NCI-H2029 (cell line): Measurements from ENCODE around the gene CACNG4.
A peak's percentile ranks its signal among the peaks of the same experiment; 100 is the strongest.

Source experiments
- DNase-seq: peaks from one replicate; lab custom pipeline; 2025; lab: John Stamatoyannopoulos, UW

CACNG4 gene

GRCh38 chr17:67066717-67067116, 102.2 kb downstream of the CACNG4 start:
- no peak for DNase-seq

- no peak for DNase-seq
Measured at GRCh38 chr17:67067571-67068482, 103.3 kb downstream of the CACNG4 start.

DNA sequence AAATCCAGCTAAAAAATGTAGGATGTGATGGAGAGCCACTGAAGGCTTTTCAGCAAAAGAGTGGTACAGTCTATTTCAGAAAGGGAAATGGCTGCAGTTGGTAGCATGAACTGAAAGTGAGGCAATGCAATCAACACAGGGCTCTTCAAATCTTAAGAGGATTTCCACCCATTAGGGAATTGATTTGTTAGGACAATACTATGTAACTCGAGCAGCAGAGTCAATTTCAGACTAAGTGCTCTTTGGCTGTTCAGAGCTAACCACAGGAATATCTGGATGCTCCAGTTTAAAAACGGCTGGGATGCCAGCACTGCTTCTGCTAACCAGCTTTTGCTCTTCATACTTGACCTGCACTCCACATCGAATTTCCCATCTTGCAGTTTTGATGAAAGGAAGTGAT, 104.5 kb downstream of the CACNG4 start:
- DNase-seq = peak; percentile 78

DNA sequence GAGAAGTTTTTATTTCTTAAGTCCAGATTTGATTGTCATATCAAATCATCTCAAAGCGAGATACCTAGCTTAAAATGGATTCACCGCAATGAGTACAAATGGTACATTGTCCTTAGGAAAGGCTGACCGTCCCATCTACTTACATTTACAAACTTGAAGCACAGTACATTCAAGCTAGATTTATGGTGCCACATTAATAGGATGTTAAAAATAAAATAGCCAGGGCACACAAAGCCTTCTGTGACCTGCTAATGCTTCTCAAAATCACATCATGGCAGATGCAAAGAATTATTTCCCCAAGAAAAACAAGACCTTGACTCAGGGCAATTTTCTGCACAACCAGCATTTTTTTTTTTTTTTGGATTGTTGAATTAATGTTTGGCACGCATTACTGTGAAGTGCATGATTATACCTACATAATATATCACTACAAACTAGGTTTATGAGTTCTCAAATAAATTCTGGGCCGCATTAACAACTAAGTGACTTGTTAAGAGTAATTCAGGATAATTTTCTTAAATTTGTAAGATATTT, 105.2 kb downstream of the CACNG4 start:
- DNase-seq = no peak

DNA sequence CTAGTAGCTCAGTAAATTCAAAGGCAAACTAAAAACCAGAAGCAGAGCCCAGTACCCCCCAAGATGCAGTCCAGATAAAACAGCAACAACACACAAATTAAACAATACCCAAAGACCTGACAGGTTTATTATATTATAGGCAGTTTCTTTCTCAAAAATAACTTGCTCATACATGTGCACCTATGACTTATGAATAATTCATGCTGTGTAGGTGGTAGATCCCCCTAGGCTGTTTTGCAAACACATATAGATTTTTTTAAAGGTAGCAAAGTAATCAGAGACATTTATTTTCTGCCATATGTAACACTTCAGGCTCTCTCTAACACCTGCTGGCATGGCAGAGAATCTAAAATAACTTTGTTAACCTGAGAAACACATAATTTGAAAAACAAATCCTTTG, 107.1 kb downstream of the CACNG4 start:
- DNase-seq = no peak

- no peak for DNase-seq
Measured at GRCh38 chr17:67072885-67073284, 108.4 kb downstream of the CACNG4 start.

DNA sequence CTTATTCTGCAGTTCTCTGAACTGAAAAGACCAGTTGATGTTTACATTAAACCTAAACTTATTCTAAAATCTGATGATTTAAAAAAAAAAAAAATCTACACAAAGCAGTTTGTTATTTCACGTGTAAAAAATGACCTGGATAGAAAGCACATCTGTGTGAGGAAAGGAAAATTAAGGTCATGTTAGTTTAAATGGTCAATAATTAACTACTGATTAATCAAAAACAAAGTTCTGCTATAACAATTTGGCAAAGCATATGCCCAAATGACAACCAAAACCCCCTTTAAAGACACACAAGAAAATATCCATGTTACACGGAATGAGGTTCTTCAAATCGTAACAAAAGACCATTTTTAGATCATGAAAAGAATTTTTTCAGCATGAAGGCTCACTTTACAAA, 110.3 kb downstream of the CACNG4 start:
- DNase-seq = no peak

- no peak for DNase-seq
Measured at GRCh38 chr17:67076290-67076689, 111.8 kb downstream of the CACNG4 start.

GRCh38 chr17:67078292-67078691, 113.8 kb downstream of the CACNG4 start:
- no peak for DNase-seq

GRCh38 chr17:67079491-67079890, 115.0 kb downstream of the CACNG4 start:
- no peak for DNase-seq

DNA sequence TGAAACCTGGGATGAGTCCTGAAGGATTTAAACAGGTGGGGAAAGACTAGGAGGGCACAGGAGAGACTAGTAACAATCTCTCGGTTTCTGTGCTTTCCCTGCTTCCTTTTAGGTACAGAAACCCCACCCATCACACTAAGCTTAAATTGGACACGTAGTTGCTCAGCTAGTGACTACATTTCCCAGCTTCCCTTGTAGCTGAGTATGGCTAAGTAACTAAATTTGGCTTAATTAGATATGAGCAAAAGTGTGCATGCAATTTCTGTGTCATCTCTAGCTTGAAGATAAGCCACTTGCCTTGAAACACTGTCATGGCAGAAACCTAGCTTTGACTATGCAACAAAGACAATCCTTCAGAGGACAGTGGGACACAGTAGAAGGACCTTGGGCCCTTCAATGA, 116.3 kb downstream of the CACNG4 start:
- DNase-seq = no peak

GRCh38 chr17:67082107-67082506, 117.6 kb downstream of the CACNG4 start:
- DNase-seq = no peak
